Measurements from ENCODE around the gene PHETA1. TPM values are rescaled to one million over a fixed set of nuclear protein-coding genes. Genes with fewer than 3 reads are reported as not detected.
A peak's percentile ranks its signal among the peaks of the same experiment; 100 is the strongest.
"Not testable (repeated sequence)": the region's sequence is repeated elsewhere in the genome, so short reads cannot be mapped to it uniquely, and the experiment has no call there.

PHETA1 gene
- total RNA-seq, 4 donors from 2014 or later = under 0.01 to 15.1 (median 6.0) TPM

DNA sequence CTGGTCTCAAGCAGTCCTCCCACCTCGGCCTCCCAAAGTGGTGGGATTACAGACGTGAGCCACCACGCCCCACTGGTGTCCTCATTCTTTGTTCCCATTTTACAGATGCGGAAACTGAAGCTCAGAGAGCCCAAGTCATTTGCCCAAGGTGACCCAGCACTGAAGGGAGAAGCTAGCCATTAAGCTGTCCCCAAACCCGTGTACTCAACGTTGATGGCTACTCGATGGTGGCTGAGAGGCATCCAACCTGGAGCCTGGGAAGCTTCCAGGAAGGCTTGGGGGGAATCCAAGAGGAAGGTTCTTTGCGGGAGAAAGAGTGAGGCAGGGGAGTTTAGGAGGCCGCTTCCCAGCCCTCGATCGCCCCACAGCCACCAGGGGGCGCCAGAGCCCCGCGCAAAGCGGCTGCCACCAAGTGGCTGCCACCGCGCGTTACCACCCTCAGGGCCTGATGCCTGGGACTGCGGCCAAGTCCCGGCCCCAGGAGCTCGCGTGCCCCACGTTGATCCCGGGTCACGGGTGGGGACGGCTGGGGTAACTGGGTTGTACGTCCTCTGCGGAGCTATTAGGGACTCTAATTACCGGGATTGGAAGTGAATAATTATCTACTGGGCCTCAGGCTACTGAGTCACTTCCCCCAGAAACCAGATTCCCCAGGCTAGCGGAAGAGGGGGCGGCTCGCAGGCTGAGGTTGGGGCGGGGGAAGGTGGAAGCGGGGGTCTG lies 28.0 kb upstream of the PHETA1 start:
- Histone ChIP-seq H3K4me1 (no peaks in the 10 kb centered on the region), H3K27ac (peak overlapping the region; percentile 39 to 44), H3K4me3 (no peak overlapping the region), H3K9me3 (no peaks in the 10 kb centered on the region), H3K36me3 (no peaks in the 10 kb centered on the region), H3K27me3 (no peaks in the 10 kb centered on the region)
- intact Hi-C loops (cut with DNase I; ENCODE audit: low total_unique reads) = loop anchor here (5.0 kb wide), 1 partner anchor 55 kb away; no protein-coding TSS in a partner anchor
- TF ChIP-seq CTCF (IDR thresholded peaks at IDR 0.05) (peak; percentile 98 to 100 (median 99)), POLR2A (IDR thresholded peaks at IDR 0.05) (peak in 1 of 2 donors; percentile 27)
- DNase-seq = peak; percentile 76 to 81

GRCh38 chr12:111396271-111396670 lies 27.4 kb upstream of the PHETA1 start:
- H3K27ac ChIP-seq = peak overlapping the region; percentile 39 to 44
- not testable (repeated sequence) for H3K36me3 ChIP-seq, DNase-seq, H3K9me3 ChIP-seq, H3K4me3 ChIP-seq, H3K4me1 ChIP-seq, H3K27me3 ChIP-seq
- intact Hi-C loops (cut with DNase I; ENCODE audit: low total_unique reads) = loop anchor here (5.0 kb wide), 1 partner anchor 56 kb away; no protein-coding TSS in a partner anchor

- Histone ChIP-seq H3K36me3 (no peaks in the 10 kb centered on the region), H3K9me3 (no peaks in the 10 kb centered on the region), H3K4me3 (no peak overlapping the region), H3K4me1 (no peaks in the 10 kb centered on the region), H3K27me3 (no peaks in the 10 kb centered on the region), H3K27ac (no peak overlapping the region)
- no peak for DNase-seq
- no peak for TF ChIP-seq POLR2A (IDR thresholded peaks at IDR 0.05)
- TF ChIP-seq CTCF (IDR thresholded peaks at IDR 0.05) = no peak
- intact Hi-C loops (cut with DNase I; ENCODE audit: low total_unique reads) = loop anchor here (5.0 kb wide), 1 partner anchor 57 kb away; no protein-coding TSS in a partner anchor
Measured at GRCh38 chr12:111395336-111396187, 26.7 kb upstream of the PHETA1 start.

DNA sequence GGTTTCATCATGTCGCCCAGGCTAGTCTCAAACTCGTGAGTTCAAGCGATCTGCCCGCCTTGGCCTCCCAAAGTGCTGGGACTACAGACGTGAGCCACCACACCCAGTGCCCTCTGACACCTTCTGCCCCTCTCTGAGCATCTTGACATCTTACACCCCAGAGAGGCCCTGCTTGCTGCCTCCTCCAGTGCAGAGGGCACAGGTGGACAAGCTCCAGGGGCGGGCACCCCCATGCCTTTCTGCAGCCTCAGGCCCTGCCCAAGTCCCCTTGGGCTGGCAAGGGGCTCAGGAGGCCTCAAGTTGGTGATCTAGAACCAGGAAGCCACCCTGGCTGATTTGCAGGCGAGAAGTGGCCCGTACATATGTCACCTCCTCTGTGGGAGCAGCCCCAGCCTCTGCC lies 25.6 kb upstream of the PHETA1 start:
- Histone ChIP-seq H3K4me3 (no peak overlapping the region), H3K27ac (no peak overlapping the region), H3K36me3 (no peaks in the 10 kb centered on the region), H3K27me3 (no peaks in the 10 kb centered on the region), H3K9me3 (no peaks in the 10 kb centered on the region), H3K4me1 (no peaks in the 10 kb centered on the region)
- no peak for DNase-seq
- no peak for TF ChIP-seq CTCF (IDR thresholded peaks at IDR 0.05)
- TF ChIP-seq POLR2A (IDR thresholded peaks at IDR 0.05) = no peak
- intact Hi-C loops (cut with DNase I; ENCODE audit: low total_unique reads) = no loop called here

GRCh38 chr12:111393700-111394300 lies 24.9 kb upstream of the PHETA1 start:
- no peak for TF ChIP-seq CTCF (IDR thresholded peaks at IDR 0.05)
- TF ChIP-seq POLR2A (IDR thresholded peaks at IDR 0.05) = no peak
- no peaks in the 10 kb centered on the region for H3K27me3 ChIP-seq
- H3K4me1 ChIP-seq = no peaks in the 10 kb centered on the region
- no peaks in the 10 kb centered on the region for H3K9me3 ChIP-seq
- no peaks in the 10 kb centered on the region for H3K36me3 ChIP-seq
- no peak overlapping the region for H3K4me3 ChIP-seq
- intact Hi-C loops (cut with DNase I; ENCODE audit: low total_unique reads) = no loop called here
- no peak overlapping the region for H3K27ac ChIP-seq
- DNase-seq = no peak

Measured in uterus (tissue), 4 donors.